GM06990 (cell line): Measurements from ENCODE around the gene HCN2.

Experiments
- DNase-seq: peaks from one replicate; pipeline ENCODE4 v3.0.0-alpha.2; 2011; ENCODE audit not compliant: insufficient read length; ENCODE audit errors: extremely low read depth
- H3K27me3 ChIP-seq: replicated peaks from 2 replicates; pipeline ENCODE4 v1.6.0; 2011; ENCODE audit warnings: low read length; ENCODE audit not compliant: control insufficient read depth, insufficient read depth
- H3K36me3 ChIP-seq: 2 replicates; pipeline ENCODE4 v1.5.1; 2011; ENCODE audit warnings: low read length; ENCODE audit not compliant: control insufficient read depth, insufficient read depth
- H3K4me3 ChIP-seq: replicated peaks from 2 replicates; pipeline ENCODE4 v1.5.1; 2011; ENCODE audit warnings: low read depth, mild to moderate bottlenecking, control low read depth, low read length
- TF ChIP-seq, protein P1 (sequence below): IDR thresholded peaks from 2 replicates; pipeline ENCODE4 v1.5.1; 2011; ENCODE audit warnings: low read length, control low read depth, mild to moderate bottlenecking, inconsistent platforms; ENCODE audit not compliant: insufficient read depth, poor library complexity, severe bottlenecking

HCN2 gene

DNA sequence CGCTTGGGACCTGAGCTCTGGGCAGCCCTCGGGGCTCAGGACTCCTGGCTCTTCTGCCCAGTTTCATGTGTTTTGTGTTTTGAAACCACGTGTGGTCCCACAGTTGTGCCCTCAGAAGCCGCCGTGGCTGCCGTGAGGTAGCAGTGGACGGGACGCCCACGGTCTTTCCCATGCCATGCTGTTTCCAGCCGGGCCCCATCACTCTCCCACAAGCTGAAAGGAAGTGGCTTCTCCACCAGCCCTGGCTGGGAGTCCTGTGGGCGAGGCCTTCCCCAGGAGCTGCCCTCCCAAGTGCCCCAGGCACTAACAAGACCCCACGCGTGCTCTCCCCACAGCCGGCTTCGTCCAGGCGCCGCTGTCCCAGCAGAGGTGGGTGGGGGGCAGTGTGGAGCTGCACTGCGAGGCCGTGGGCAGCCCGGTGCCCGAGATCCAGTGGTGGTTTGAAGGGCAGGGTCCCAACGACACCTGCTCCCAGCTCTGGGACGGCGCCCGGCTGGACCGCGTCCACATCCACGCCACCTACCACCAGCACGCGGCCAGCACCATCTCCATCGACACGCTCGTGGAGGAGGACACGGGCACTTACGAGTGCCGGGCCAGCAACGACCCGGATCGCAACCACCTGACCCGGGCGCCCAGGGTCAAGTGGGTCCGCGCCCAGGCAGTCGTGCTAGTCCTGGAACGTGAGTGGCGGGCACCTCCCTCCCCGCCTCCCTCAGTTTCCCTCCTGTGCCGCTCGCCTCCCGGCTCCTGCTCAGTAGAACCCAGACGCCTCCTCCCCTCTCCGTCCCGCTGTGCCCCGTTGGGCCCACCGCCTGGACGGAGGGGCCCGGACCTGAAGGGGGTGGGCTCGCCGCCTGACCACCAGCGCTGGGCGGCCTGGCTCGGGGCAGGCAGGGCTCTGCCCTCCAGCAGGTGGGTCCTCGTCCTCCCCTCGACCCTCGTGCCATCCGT is 12.0 kb upstream of the HCN2 start:
- Histone ChIP-seq H3K27me3 (no peaks in the 10 kb centered on the region), H3K4me3 (no peak overlapping the region), H3K36me3 (peaks cover 38% of the 10 kb centered on the region)
- DNase-seq, result no peak
- TF ChIP-seq, protein P1, sequence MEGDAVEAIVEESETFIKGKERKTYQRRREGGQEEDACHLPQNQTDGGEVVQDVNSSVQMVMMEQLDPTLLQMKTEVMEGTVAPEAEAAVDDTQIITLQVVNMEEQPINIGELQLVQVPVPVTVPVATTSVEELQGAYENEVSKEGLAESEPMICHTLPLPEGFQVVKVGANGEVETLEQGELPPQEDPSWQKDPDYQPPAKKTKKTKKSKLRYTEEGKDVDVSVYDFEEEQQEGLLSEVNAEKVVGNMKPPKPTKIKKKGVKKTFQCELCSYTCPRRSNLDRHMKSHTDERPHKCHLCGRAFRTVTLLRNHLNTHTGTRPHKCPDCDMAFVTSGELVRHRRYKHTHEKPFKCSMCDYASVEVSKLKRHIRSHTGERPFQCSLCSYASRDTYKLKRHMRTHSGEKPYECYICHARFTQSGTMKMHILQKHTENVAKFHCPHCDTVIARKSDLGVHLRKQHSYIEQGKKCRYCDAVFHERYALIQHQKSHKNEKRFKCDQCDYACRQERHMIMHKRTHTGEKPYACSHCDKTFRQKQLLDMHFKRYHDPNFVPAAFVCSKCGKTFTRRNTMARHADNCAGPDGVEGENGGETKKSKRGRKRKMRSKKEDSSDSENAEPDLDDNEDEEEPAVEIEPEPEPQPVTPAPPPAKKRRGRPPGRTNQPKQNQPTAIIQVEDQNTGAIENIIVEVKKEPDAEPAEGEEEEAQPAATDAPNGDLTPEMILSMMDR, result no peak

DNA sequence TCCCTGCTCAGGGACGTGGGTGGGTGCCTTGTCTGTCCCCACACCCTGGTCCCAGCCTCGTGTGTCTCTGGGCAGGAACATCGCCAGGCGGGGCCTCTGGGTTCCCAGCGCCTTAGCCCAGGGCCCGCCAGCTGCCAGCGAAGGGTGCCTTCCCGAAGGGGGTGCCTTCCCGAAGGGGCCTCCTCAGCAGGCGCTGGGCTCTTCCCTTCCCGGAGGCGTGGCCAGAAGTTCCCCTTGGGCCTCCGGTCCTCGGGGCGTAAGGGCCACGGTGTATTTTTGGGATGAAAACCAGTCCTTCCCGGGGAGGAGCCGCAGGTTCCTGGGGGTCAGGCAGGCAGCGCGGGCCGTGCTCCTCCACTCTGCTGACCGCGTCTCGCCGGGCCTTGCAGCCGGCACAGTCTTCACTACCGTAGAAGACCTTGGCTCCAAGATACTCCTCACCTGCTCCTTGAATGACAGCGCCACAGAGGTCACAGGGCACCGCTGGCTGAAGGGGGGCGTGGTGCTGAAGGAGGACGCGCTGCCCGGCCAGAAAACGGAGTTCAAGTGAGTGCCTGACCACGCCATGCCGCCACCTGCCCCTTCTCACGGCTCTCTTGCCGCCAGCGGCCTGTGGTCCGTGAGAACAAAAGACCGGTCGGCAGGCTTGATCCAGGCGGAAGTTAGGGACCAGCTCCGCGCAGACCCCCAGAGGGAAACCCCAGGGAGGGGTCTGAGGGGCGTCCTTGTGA is 10.4 kb upstream of the HCN2 start:
- Histone ChIP-seq H3K36me3 (peaks cover 39% of the 10 kb centered on the region), H3K27me3 (no peaks in the 10 kb centered on the region), H3K4me3 (no peak overlapping the region)
- DNase-seq, result no peak
- TF ChIP-seq, protein P1, result no peak

GRCh38 chr19:579842-580155 is 9.9 kb upstream of the HCN2 start:
- H3K36me3 ChIP-seq, result peaks cover 39% of the 10 kb centered on the region
- no peaks in the 10 kb centered on the region for H3K27me3 ChIP-seq
- H3K4me3 ChIP-seq, result no peak overlapping the region
- no peak for DNase-seq
- TF ChIP-seq, protein P1, result no peak

- H3K4me3 ChIP-seq, result no peak overlapping the region
- TF ChIP-seq, protein P1, result no peak
- H3K36me3 ChIP-seq, result peaks cover 39% of the 10 kb centered on the region
- DNase-seq, result no peak
- H3K27me3 ChIP-seq, result no peaks in the 10 kb centered on the region
These were observed 9.3 kb upstream of the HCN2 start for GRCh38 chr19:580274-580835.

DNA sequence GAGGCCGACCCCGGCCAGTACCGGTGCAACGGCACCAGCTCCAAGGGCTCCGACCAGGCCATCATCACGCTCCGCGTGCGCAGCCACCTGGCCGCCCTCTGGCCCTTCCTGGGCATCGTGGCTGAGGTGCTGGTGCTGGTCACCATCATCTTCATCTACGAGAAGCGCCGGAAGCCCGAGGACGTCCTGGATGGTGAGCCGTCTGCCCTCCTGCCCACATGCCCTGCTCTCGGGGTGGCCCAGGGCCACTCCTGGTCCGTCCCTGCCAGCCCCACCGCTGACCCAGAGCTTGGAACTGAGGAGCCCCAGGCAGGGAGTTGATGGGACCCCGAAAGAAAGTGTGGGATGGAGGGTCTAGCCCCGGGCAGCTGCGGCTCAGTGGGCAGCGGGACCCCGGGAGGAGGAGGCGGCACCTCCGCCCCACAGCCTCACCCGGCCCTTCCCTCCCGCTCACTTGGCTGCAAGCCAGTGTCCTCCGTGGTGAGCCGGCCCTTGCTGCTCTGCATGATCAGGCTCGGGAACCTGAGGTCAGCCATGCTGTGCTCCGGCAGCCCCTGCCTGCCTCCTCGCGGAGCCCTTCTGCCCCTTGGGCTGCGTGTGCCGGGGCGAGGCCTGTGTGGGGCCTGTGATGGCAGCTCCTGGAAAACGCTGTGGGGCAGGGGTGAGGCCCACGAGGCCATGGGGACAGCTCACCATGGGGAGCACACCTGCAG is 8.1 kb upstream of the HCN2 start:
- Histone ChIP-seq H3K36me3 (peaks cover 39% of the 10 kb centered on the region), H3K4me3 (no peak overlapping the region), H3K27me3 (no peaks in the 10 kb centered on the region)
- DNase-seq, result no peak
- TF ChIP-seq, protein P1, result no peak
